ENCODE measurements around the gene PALMD. TPM values are rescaled to one million over a fixed set of nuclear protein-coding genes. Genes with fewer than 3 reads are reported as not detected.

The PALMD gene
- total RNA-seq, 1 donor from 2014 or later: not detected

DNA sequence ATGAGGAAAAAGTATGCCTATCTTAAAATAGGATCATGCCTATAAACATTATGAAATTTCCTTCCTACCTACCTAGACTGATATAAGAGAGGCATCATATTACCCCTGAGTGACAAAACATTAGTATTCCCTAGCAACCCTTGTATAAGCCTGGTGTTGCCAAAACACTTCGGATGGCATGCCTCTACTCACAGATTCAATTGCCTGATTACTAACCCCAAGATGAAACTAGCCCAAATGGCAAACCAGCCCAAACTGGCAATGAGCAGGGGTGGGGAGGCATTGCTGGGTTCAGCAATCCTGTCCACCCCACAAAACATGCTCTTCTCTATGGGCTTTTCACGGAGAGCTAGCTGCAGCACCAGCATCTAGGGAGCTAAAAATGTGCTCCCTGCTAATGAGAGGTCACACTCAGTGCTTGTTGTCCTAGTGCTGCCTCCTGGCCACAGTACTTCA, 13.9 kb downstream of the PALMD start:
- no peaks in the 10 kb centered on the region for H3K36me3 Mint-ChIP-seq
- H3K4me2 ChIP-seq: no peak overlapping the region
- H4K20me1 ChIP-seq (ENCODE audit: low read depth): no peaks in the 10 kb centered on the region
- no peak overlapping the region for H3K9ac ChIP-seq
- H3K4me1 ChIP-seq: peaks cover 14% of the 10 kb centered on the region
- H3K9me3 ChIP-seq (ENCODE audit: low read depth): no peaks in the 10 kb centered on the region
- no peaks in the 10 kb centered on the region for H3K79me2 ChIP-seq (ENCODE audit: low read depth)
- no peak overlapping the region for H3K4me3 Mint-ChIP-seq
- no peaks in the 10 kb centered on the region for H3K9me3 Mint-ChIP-seq
- no peak overlapping the region for H2AFZ ChIP-seq (replicated peaks)
- no peak for DNase-seq (ENCODE audit: low spot score)
- no peaks in the 10 kb centered on the region for H3K27me3 ChIP-seq
- H3K27me3 Mint-ChIP-seq (ENCODE audit: insufficient read depth, low read depth): no peaks in the 10 kb centered on the region
- H3K36me3 ChIP-seq: no peaks in the 10 kb centered on the region
- peaks cover 17% of the 10 kb centered on the region for H3K4me1 Mint-ChIP-seq
- peak overlapping the region; percentile 58 for H3K27ac Mint-ChIP-seq
- TF ChIP-seq EZH2 (IDR thresholded peaks at IDR 0.05) (no peak), EZH2phosphoT487 (IDR thresholded peaks at IDR 0.05) (no peak), CTCF (IDR thresholded peaks at IDR 0.05) (no peak)
- H3F3A ChIP-seq (ENCODE audit: low read depth): no peaks in the 10 kb centered on the region
- H3K4me3 ChIP-seq: no peak overlapping the region
- H3K27ac ChIP-seq: no peak overlapping the region

- H3K36me3 ChIP-seq: no peaks in the 10 kb centered on the region
- no peaks in the 10 kb centered on the region for H3F3A ChIP-seq (ENCODE audit: low read depth)
- H4K20me1 ChIP-seq (ENCODE audit: low read depth): no peaks in the 10 kb centered on the region
- no peak overlapping the region for H3K4me3 ChIP-seq
- H3K4me2 ChIP-seq: no peak overlapping the region
- Mint-ChIP-seq H3K27me3 (ENCODE audit: insufficient read depth, low read depth) (no peaks in the 10 kb centered on the region), H3K36me3 (no peaks in the 10 kb centered on the region), H3K27ac (no peak overlapping the region), H3K4me1 (peaks cover 17% of the 10 kb centered on the region), H3K9me3 (no peaks in the 10 kb centered on the region), H3K4me3 (no peak overlapping the region)
- no peak overlapping the region for H3K9ac ChIP-seq
- TF ChIP-seq CTCF (IDR thresholded peaks at IDR 0.05): no peak
- TF ChIP-seq EZH2 (IDR thresholded peaks at IDR 0.05): no peak
- TF ChIP-seq EZH2phosphoT487 (IDR thresholded peaks at IDR 0.05): no peak
- no peaks in the 10 kb centered on the region for H3K9me3 ChIP-seq (ENCODE audit: low read depth)
- no peak overlapping the region for H3K27ac ChIP-seq
- H3K4me1 ChIP-seq: peaks cover 14% of the 10 kb centered on the region
- DNase-seq (ENCODE audit: low spot score): no peak
- H2AFZ ChIP-seq (replicated peaks): no peak overlapping the region
- no peaks in the 10 kb centered on the region for H3K27me3 ChIP-seq
- no peaks in the 10 kb centered on the region for H3K79me2 ChIP-seq (ENCODE audit: low read depth)
Observed at GRCh38 chr1:99660496-99660895, 14.6 kb downstream of the PALMD start.

DNA sequence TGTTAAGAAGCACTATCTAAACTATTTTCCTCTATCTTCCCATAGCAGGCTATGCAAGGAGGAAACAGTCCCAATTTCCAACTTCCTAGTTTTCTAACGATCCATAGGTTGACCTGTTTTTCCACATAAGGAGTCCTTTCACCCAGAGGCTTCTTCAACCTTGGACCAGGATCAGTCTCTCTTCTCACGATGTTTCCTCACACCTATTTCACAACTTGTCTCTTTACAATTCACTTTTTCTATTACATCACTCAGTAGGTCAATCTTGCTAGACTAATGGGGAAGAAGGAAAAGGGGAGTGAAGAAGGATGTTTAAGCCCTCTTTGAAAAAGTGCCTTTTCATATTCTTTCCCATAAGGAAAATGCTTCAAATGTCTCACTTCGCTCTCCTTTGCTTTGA, 15.9 kb downstream of the PALMD start:
- Histone ChIP-seq H3K27ac (no peak overlapping the region), H3K9me3 (ENCODE audit: low read depth) (no peaks in the 10 kb centered on the region), H4K20me1 (ENCODE audit: low read depth) (no peaks in the 10 kb centered on the region), H3F3A (ENCODE audit: low read depth) (no peaks in the 10 kb centered on the region), H2AFZ (replicated peaks) (no peak overlapping the region), H3K27me3 (no peaks in the 10 kb centered on the region), H3K4me1 (peaks cover 14% of the 10 kb centered on the region), H3K79me2 (ENCODE audit: low read depth) (no peaks in the 10 kb centered on the region), H3K9ac (no peak overlapping the region), H3K36me3 (no peaks in the 10 kb centered on the region), H3K4me3 (no peak overlapping the region), H3K4me2 (no peak overlapping the region)
- Mint-ChIP-seq H3K27ac (no peak overlapping the region), H3K9me3 (no peaks in the 10 kb centered on the region), H3K27me3 (ENCODE audit: insufficient read depth, low read depth) (no peaks in the 10 kb centered on the region), H3K36me3 (no peaks in the 10 kb centered on the region), H3K4me1 (peaks cover 18% of the 10 kb centered on the region), H3K4me3 (no peak overlapping the region)
- TF ChIP-seq EZH2 (IDR thresholded peaks at IDR 0.05): no peak
- TF ChIP-seq EZH2phosphoT487 (IDR thresholded peaks at IDR 0.05): no peak
- no peak for TF ChIP-seq CTCF (IDR thresholded peaks at IDR 0.05)
- no peak for DNase-seq (ENCODE audit: low spot score)

All from neural progenitor cell (in vitro differentiated cells).